ENCODE results near the gene NEBL. TPM values are rescaled to one million over a fixed set of nuclear protein-coding genes. Genes with fewer than 3 reads are reported as not detected.
"Not testable (repeated sequence)": the region's sequence is repeated elsewhere in the genome, so short reads cannot be mapped to it uniquely, and the experiment has no call there.

NEBL gene
- total RNA-seq: not detected in 2 replicates

- intact Hi-C loops (cut with micrococcal nuclease): no loop called here
Observed at GRCh38 chr10:20897146-20897825, at the start of gene NEBL. Gene NEBL (minus strand): TSS chr10:20897311. CDS start chr10:20897205, 106 bp downstream.

GRCh38 chr10:20945546-20946332, 48.6 kb upstream of the NEBL start:
- intact Hi-C loops (cut with micrococcal nuclease): no loop called here

GRCh38 chr10:20944789-20945502, 47.8 kb upstream of the NEBL start:
- intact Hi-C loops (cut with micrococcal nuclease): no loop called here

- intact Hi-C loops (cut with micrococcal nuclease): not testable (repeated sequence)
Observed at GRCh38 chr10:20939414-20939813, 42.3 kb upstream of the NEBL start.

GRCh38 chr10:20936396-20936795, 39.3 kb upstream of the NEBL start:
- intact Hi-C loops (cut with micrococcal nuclease): no loop called here

- intact Hi-C loops (cut with micrococcal nuclease): no loop called here
Observed at GRCh38 chr10:20935931-20936330, 38.8 kb upstream of the NEBL start.

- intact Hi-C loops (cut with micrococcal nuclease): no loop called here
Observed at GRCh38 chr10:20935301-20935700, 38.2 kb upstream of the NEBL start.

GRCh38 chr10:20933705-20934104, 36.6 kb upstream of the NEBL start:
- intact Hi-C loops (cut with micrococcal nuclease): no loop called here

GRCh38 chr10:20932606-20933126, 35.6 kb upstream of the NEBL start:
- intact Hi-C loops (cut with micrococcal nuclease): no loop called here

GRCh38 chr10:20931156-20931795, 34.2 kb upstream of the NEBL start:
- intact Hi-C loops (cut with micrococcal nuclease): no loop called here

- intact Hi-C loops (cut with micrococcal nuclease): no loop called here
Observed at GRCh38 chr10:20927456-20927855, 30.3 kb upstream of the NEBL start.

- intact Hi-C loops (cut with micrococcal nuclease): no loop called here
Observed at GRCh38 chr10:20922451-20922850, 25.3 kb upstream of the NEBL start.

GRCh38 chr10:20922033-20922432, 24.9 kb upstream of the NEBL start:
- intact Hi-C loops (cut with micrococcal nuclease): no loop called here

- intact Hi-C loops (cut with micrococcal nuclease): no loop called here
Observed at GRCh38 chr10:20920061-20920460, 22.9 kb upstream of the NEBL start.

- intact Hi-C loops (cut with micrococcal nuclease): no loop called here
Observed at GRCh38 chr10:20919481-20919880, 22.4 kb upstream of the NEBL start.

GRCh38 chr10:20916976-20917375, 19.9 kb upstream of the NEBL start:
- intact Hi-C loops (cut with micrococcal nuclease): no loop called here

GRCh38 chr10:20912969-20913368, 15.9 kb upstream of the NEBL start:
- intact Hi-C loops (cut with micrococcal nuclease): no loop called here

- intact Hi-C loops (cut with micrococcal nuclease): no loop called here
Observed at GRCh38 chr10:20911626-20912025, 14.5 kb upstream of the NEBL start.

- intact Hi-C loops (cut with micrococcal nuclease): no loop called here
Observed at GRCh38 chr10:20909801-20910200, 12.7 kb upstream of the NEBL start.

GRCh38 chr10:20908391-20908790, 11.3 kb upstream of the NEBL start:
- intact Hi-C loops (cut with micrococcal nuclease): no loop called here

GRCh38 chr10:20903635-20904390, 6.7 kb upstream of the NEBL start:
- intact Hi-C loops (cut with micrococcal nuclease): no loop called here

Measured in T-helper 1 cell treated with Interleukin-12 subunit alpha and Interleukin-12 subunit beta and Interleukin-4 antibody, amounts not matched to agents 30 ng/mL and 1 ng/mL, for 36 hours (primary cell).